Naive thymus-derived CD4-positive, alpha-beta T cell (primary cell): ENCODE results near the gene MUC6. TPM values are rescaled to one million over a fixed set of nuclear protein-coding genes. Genes with fewer than 3 reads are reported as not detected.

Source experiments
- ATAC-seq: fragments of 150-1000 bp; cut with Tn5 transposase; 2 replicates; pipeline ENCODE4 v1.10.0; 2021; ENCODE audit warnings: mild to moderate bottlenecking, moderate library complexity
- CTCF ChIA-PET: fragments of 350-600 bp; sonication (Branson Sonifier 250); formaldehyde crosslinking; loops from one replicate; lab custom pipeline; 2021; ENCODE audit warnings: antibody characterized with exemption; lab: Charles Lee
- POLR2A ChIA-PET: fragments of 350-600 bp; sonication (Branson Sonifier 250); formaldehyde crosslinking; loops from one replicate; lab custom pipeline; 2021; ENCODE audit warnings: antibody characterized with exemption, inconsistent platforms; lab: Charles Lee
- DNase-seq, 9 donors: peaks; one replicate each; pipeline versions ENCODE4 v3.0.0 to v3.0.0-alpha.2; 2020 to 2022; ENCODE audit warnings: mixed read lengths in 1 of 9
- H3K27ac ChIP-seq: one replicate; pipeline ENCODE4 v1.7.0; 2013; ENCODE audit warnings: mild to moderate bottlenecking, low read depth, low read length, moderate library complexity
- H3K27me3 ChIP-seq, 2 donors: one replicate each; pipeline ENCODE4 v1.7.0; 2013; ENCODE audit warnings: low read length in 2 of 2, mild to moderate bottlenecking in 2 of 2, moderate library complexity in 2 of 2; ENCODE audit not compliant: control insufficient read depth in 2 of 2, insufficient read depth in 2 of 2
- H3K36me3 ChIP-seq, 3 experiments: 1 replicate in 2 of 3; 2 replicates in 1 of 3; pipeline ENCODE4 v1.7.0; 2013; ENCODE audit warnings: low read length in 3 of 3, mild to moderate bottlenecking in 3 of 3, moderate library complexity in 1 of 3; ENCODE audit not compliant: insufficient read depth in 3 of 3, control insufficient read depth in 2 of 3
- H3K4me1 ChIP-seq, 2 donors: one replicate each; pipeline ENCODE4 v1.7.0; 2013; ENCODE audit warnings: low read length in 2 of 2, mild to moderate bottlenecking in 2 of 2, moderate library complexity in 1 of 2; ENCODE audit not compliant: control insufficient read depth in 2 of 2, insufficient read depth in 2 of 2
- H3K4me3 ChIP-seq: 2 replicates; pipeline ENCODE4 v1.7.0; 2013; ENCODE audit warnings: mild to moderate bottlenecking, low read length
- H3K9me3 ChIP-seq, 3 experiments: 1 replicate in 2 of 3; 2 replicates in 1 of 3; pipeline ENCODE4 v1.7.0; 2013; ENCODE audit warnings: low read length in 3 of 3; ENCODE audit not compliant: control insufficient read depth in 2 of 3
- H3K27ac Mint-ChIP-seq, 9 donors: one replicate each; pipeline ENCODE4 v1.8.0; 2020 to 2022; ENCODE audit warnings: mixed read lengths in 9 of 9, mild to moderate bottlenecking in 8 of 9, moderate library complexity in 5 of 9, inconsistent platforms in 2 of 9
- H3K27me3 Mint-ChIP-seq, 5 donors: one replicate each; pipeline ENCODE4 v1.8.0; 2021 to 2022; ENCODE audit warnings: mixed read lengths in 5 of 5, mild to moderate bottlenecking in 1 of 5
- H3K36me3 Mint-ChIP-seq, 5 donors: one replicate each; pipeline ENCODE4 v1.8.0; 2020 to 2022; ENCODE audit warnings: mixed read lengths in 5 of 5, mild to moderate bottlenecking in 3 of 5, inconsistent platforms in 1 of 5
- H3K4me1 Mint-ChIP-seq, 7 donors: one replicate each; pipeline ENCODE4 v1.8.0; 2020 to 2022; ENCODE audit warnings: mixed read lengths in 7 of 7, mild to moderate bottlenecking in 3 of 7, inconsistent platforms in 1 of 7
- H3K4me3 Mint-ChIP-seq, 10 donors: one replicate each; pipeline ENCODE4 v1.8.0; 2020 to 2022; ENCODE audit warnings: mild to moderate bottlenecking in 10 of 10, mixed read lengths in 10 of 10, moderate library complexity in 6 of 10, inconsistent platforms in 2 of 10
- H3K9me3 Mint-ChIP-seq, 11 donors: one replicate each; pipeline ENCODE4 v1.8.0; 2020 to 2022; ENCODE audit warnings: mixed read lengths in 11 of 11, mild to moderate bottlenecking in 4 of 11, inconsistent platforms in 1 of 11, moderate library complexity in 1 of 11
- intact Hi-C, 2 donors: fragments of 100-400 bp; cut with micrococcal nuclease; formaldehyde crosslinking; loops; one replicate each; pipeline ENCODE4 v1.15.1; 2023
- polyA plus RNA-seq, 2 donors: library from polyadenylated mRNA; unstranded; fragments of 300-500 nt; fragmentation: Illumina TruSeq; gene quantifications; one replicate each; pipeline ENCODE4 v1.2.3, GENCODE V29; 2021
- total RNA-seq, 6 experiments: library from RNA in 5 of 6; stranded (reverse) in 5 of 6; gene quantifications; 1 replicate in 5 of 6; 2 replicates in 1 of 6; pipeline ENCODE4 v1.2.3 and lab custom pipeline; 2021 to 2026

The MUC6 gene
- total and polyA plus RNA-seq, 7 experiments from 2014 or later: not detected

- no peak for DNase-seq
- H3K36me3 Mint-ChIP-seq: peaks cover 0 to 25% (median 12%) of the 10 kb centered on the region in 5 donors
- peaks cover 0 to 84% (median 23%) of the 10 kb centered on the region in 3 experiments for H3K36me3 ChIP-seq
Measured at GRCh38 chr11:1008803-1009145, 27.7 kb downstream of the MUC6 start.

GRCh38 chr11:1008001-1008802, 28.3 kb downstream of the MUC6 start:
- Histone ChIP-seq H3K4me3 (no peak overlapping the region), H3K4me1 (no peaks in the 10 kb centered on the region), H3K36me3 (peaks cover 0 to 90% (median 27%) of the 10 kb centered on the region in 3 experiments), H3K9me3 (no peaks in the 10 kb centered on the region), H3K27me3 (no peaks in the 10 kb centered on the region), H3K27ac (no peak overlapping the region)
- H3K36me3 Mint-ChIP-seq: peaks cover 0 to 30% (median 12%) of the 10 kb centered on the region in 5 donors
- intact Hi-C loops: no loop called here
- no peaks in the 10 kb centered on the region for H3K27me3 Mint-ChIP-seq
- H3K9me3 Mint-ChIP-seq: no peaks in the 10 kb centered on the region
- POLR2A ChIA-PET: no interaction called here
- no peak for DNase-seq
- CTCF ChIA-PET: no interaction called here
- no peak for ATAC-seq
- peaks cover 0 to 4% (median 0%) of the 10 kb centered on the region in 7 donors for H3K4me1 Mint-ChIP-seq
- no peak overlapping the region for H3K4me3 Mint-ChIP-seq
- H3K27ac Mint-ChIP-seq: no peak overlapping the region

More at GRCh38 chr11:1008803-1009145, 27.7 kb downstream of the MUC6 start:
- no peak overlapping the region for H3K4me3 ChIP-seq
- H3K27ac ChIP-seq: no peak overlapping the region
- no peaks in the 10 kb centered on the region for H3K27me3 ChIP-seq
- CTCF ChIA-PET: no interaction called here
- intact Hi-C loops: no loop called here
- H3K27me3 Mint-ChIP-seq: no peaks in the 10 kb centered on the region
- H3K9me3 Mint-ChIP-seq: no peaks in the 10 kb centered on the region
- no peak overlapping the region for H3K27ac Mint-ChIP-seq
- H3K9me3 ChIP-seq: no peaks in the 10 kb centered on the region
- H3K4me1 Mint-ChIP-seq: peaks cover 0 to under 1% (median 0%) of the 10 kb centered on the region in 7 donors
- no peak for ATAC-seq
- H3K4me3 Mint-ChIP-seq: no peak overlapping the region
- H3K4me1 ChIP-seq: no peaks in the 10 kb centered on the region
- POLR2A ChIA-PET: no interaction called here

GRCh38 chr11:1007279-1007678, 29.2 kb downstream of the MUC6 start:
- POLR2A ChIA-PET: no interaction called here
- DNase-seq: no peak
- Mint-ChIP-seq H3K36me3 (peaks cover 2 to 34% (median 12%) of the 10 kb centered on the region in 5 donors), H3K9me3 (no peaks in the 10 kb centered on the region), H3K27me3 (no peaks in the 10 kb centered on the region), H3K4me3 (no peak overlapping the region), H3K4me1 (peaks cover 0 to 4% (median 0%) of the 10 kb centered on the region in 7 donors), H3K27ac (no peak overlapping the region)
- ATAC-seq: no peak
- Histone ChIP-seq H3K27me3 (no peaks in the 10 kb centered on the region), H3K9me3 (no peaks in the 10 kb centered on the region), H3K4me1 (no peaks in the 10 kb centered on the region), H3K36me3 (peaks cover 0 to 98% (median 28%) of the 10 kb centered on the region in 3 experiments), H3K4me3 (no peak overlapping the region), H3K27ac (no peak overlapping the region)
- CTCF ChIA-PET: no interaction called here
- intact Hi-C loops: no loop called here

GRCh38 chr11:1006762-1007161, 29.8 kb downstream of the MUC6 start:
- H3K27ac Mint-ChIP-seq: peak overlapping the region in 1 of 9 donors; percentile 39
- H3K36me3 ChIP-seq: peaks cover 0 to 98% (median 28%) of the 10 kb centered on the region in 3 experiments
- no peaks in the 10 kb centered on the region for H3K9me3 Mint-ChIP-seq
- ChIA-PET CTCF (no interaction called here), POLR2A (no interaction called here)
- intact Hi-C loops: no loop called here
- no peaks in the 10 kb centered on the region for H3K4me1 ChIP-seq
- no peak for DNase-seq
- H3K4me3 ChIP-seq: no peak overlapping the region
- H3K4me3 Mint-ChIP-seq: no peak overlapping the region
- H3K36me3 Mint-ChIP-seq: peaks cover 2 to 34% (median 12%) of the 10 kb centered on the region in 5 donors
- H3K9me3 ChIP-seq: no peaks in the 10 kb centered on the region
- H3K27ac ChIP-seq: no peak overlapping the region
- peaks cover 0 to 5% (median 0%) of the 10 kb centered on the region in 7 donors for H3K4me1 Mint-ChIP-seq
- H3K27me3 Mint-ChIP-seq: no peaks in the 10 kb centered on the region
- ATAC-seq: no peak
- no peaks in the 10 kb centered on the region for H3K27me3 ChIP-seq

GRCh38 chr11:1005928-1006327, 30.6 kb downstream of the MUC6 start:
- Histone ChIP-seq H3K27me3 (no peaks in the 10 kb centered on the region), H3K36me3 (peaks cover 0 to 98% (median 28%) of the 10 kb centered on the region in 3 experiments), H3K9me3 (no peaks in the 10 kb centered on the region), H3K4me1 (no peaks in the 10 kb centered on the region), H3K27ac (no peak overlapping the region), H3K4me3 (no peak overlapping the region)
- Mint-ChIP-seq H3K9me3 (no peaks in the 10 kb centered on the region), H3K4me1 (peaks cover 0 to 11% (median 0%) of the 10 kb centered on the region in 7 donors), H3K27me3 (no peaks in the 10 kb centered on the region), H3K4me3 (no peak overlapping the region), H3K36me3 (peaks cover 2 to 40% (median 18%) of the 10 kb centered on the region in 5 donors), H3K27ac (no peak overlapping the region)
- intact Hi-C loops: no loop called here
- ChIA-PET CTCF (no interaction called here), POLR2A (no interaction called here)
- ATAC-seq: no peak
- no peak for DNase-seq

- DNase-seq (no peak), ATAC-seq (no peak)
- Histone ChIP-seq H3K27ac (no peak overlapping the region), H3K9me3 (no peaks in the 10 kb centered on the region), H3K36me3 (peaks cover 0 to 83% (median 14%) of the 10 kb centered on the region in 3 experiments), H3K4me1 (no peaks in the 10 kb centered on the region), H3K4me3 (no peak overlapping the region), H3K27me3 (no peaks in the 10 kb centered on the region)
- peaks cover 6 to 33% (median 13%) of the 10 kb centered on the region in 5 donors for H3K36me3 Mint-ChIP-seq
- ChIA-PET CTCF (no interaction called here), POLR2A (no interaction called here)
- H3K4me1 Mint-ChIP-seq: peaks cover 0 to 11% (median 0%) of the 10 kb centered on the region in 7 donors
- intact Hi-C loops: no loop called here
- H3K9me3 Mint-ChIP-seq: no peaks in the 10 kb centered on the region
- no peaks in the 10 kb centered on the region for H3K27me3 Mint-ChIP-seq
- peak overlapping the region in 1 of 9 donors; percentile 46 for H3K27ac Mint-ChIP-seq
- H3K4me3 Mint-ChIP-seq: no peak overlapping the region
Measured at GRCh38 chr11:1003159-1003558, 33.4 kb downstream of the MUC6 start.
